T47D (cell line): ENCODE data around the gene SLC50A1.

Experiments
- DNase-seq, 2 experiments: peaks; one replicate each; pipeline versions ENCODE4 v3.0.0 to v3.0.0-alpha.2; 2011 to 2012; ENCODE audit warnings: low read depth in 1 of 2, low spot score in 1 of 2
- JUND ChIP-seq: IDR thresholded peaks from 2 replicates; pipeline ENCODE4 v1.6.1; 2012; ENCODE audit warnings: low read depth
- in situ Hi-C: cut with HindIII; loops from 2 replicates; pipeline ENCODE4 v1.10.0; 2016; ENCODE audit warnings: low sequenced_read_pairs, low pct_unique_long_range_greater_than_20kb

The SLC50A1 gene

GRCh38 chr1:155123801-155124200 is 11.9 kb upstream of the SLC50A1 start:
- no peak for DNase-seq
- in situ Hi-C loops = no loop called here
- TF ChIP-seq JUND = no peak

GRCh38 chr1:155124503-155125463 is 10.9 kb upstream of the SLC50A1 start:
- no peak for TF ChIP-seq JUND
- in situ Hi-C loops = no loop called here
- peak in 1 of 2 experiments; percentile 81 for DNase-seq

- in situ Hi-C loops = no loop called here
- DNase-seq = peak in 1 of 2 experiments; percentile 37
- TF ChIP-seq JUND = no peak
These were observed 10.1 kb upstream of the SLC50A1 start for GRCh38 chr1:155125511-155125945.

- in situ Hi-C loops = no loop called here
- peak; percentile 41 to 75 for DNase-seq
- no peak for TF ChIP-seq JUND
These were observed 9.6 kb upstream of the SLC50A1 start for GRCh38 chr1:155125946-155126555.

GRCh38 chr1:155126556-155127104 is 9.0 kb upstream of the SLC50A1 start:
- peak in 1 of 2 experiments; percentile 82 for DNase-seq
- in situ Hi-C loops = no loop called here
- TF ChIP-seq JUND = no peak

GRCh38 chr1:155127105-155127966 is 8.3 kb upstream of the SLC50A1 start, which contains the start of gene EFNA1:
TSS of gene EFNA1 (plus strand) at chr1:155127876. CDS start at chr1:155127978, 102 bp downstream.
- peak; percentile 46 to 95 for DNase-seq
- in situ Hi-C loops = no loop called here
- no peak for TF ChIP-seq JUND

- no peak for DNase-seq
- in situ Hi-C loops = no loop called here
- no peak for TF ChIP-seq JUND
These were observed 7.5 kb upstream of the SLC50A1 start for GRCh38 chr1:155127967-155128754.

- in situ Hi-C loops = no loop called here
These were observed 6.7 kb upstream of the SLC50A1 start for GRCh38 chr1:155128755-155129473.

GRCh38 chr1:155130272-155131006 is 5.2 kb upstream of the SLC50A1 start:
- TF ChIP-seq JUND = no peak
- in situ Hi-C loops = no loop called here
- DNase-seq = no peak

More at GRCh38 chr1:155128755-155129473, 6.7 kb upstream of the SLC50A1 start:
- DNase-seq = peak in 1 of 2 experiments; percentile 75
- no peak for TF ChIP-seq JUND

- TF ChIP-seq JUND = no peak
- in situ Hi-C loops = no loop called here
These were observed 4.4 kb upstream of the SLC50A1 start for GRCh38 chr1:155131285-155131684.

More at GRCh38 chr1:155131285-155131684, 4.4 kb upstream of the SLC50A1 start:
- no peak for DNase-seq
